ENCODE measurements around the gene ABO.
"Not testable (repeated sequence)": the region's sequence is repeated elsewhere in the genome, so short reads cannot be mapped to it uniquely, and the experiment has no call there.

ABO gene

DNA sequence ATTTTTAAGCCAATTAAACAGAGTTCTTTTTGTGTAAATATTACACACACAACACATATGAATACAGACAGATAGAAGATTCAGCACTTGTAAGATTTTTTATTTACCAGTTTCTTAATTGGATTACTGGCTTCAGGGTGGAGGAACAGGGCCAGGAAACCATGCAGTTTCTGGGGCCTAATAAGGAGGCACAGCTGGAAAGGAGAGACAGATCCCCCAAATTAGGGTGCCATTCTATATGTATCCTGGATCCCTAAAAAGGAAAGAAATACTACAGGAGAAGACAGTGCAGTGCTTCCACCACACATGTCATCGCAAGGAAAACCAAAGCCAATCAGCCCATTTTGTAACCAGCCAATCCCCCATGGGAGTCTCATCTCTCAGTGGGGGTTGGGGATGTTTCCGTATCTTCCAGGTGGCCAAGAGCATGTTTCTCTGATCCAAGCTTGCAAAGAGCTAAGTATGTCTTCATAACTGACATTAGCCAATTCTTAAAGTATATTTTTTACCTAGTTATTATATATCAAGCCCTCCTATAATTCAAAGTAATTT, 15.8 kb upstream of the ABO start:
- DNase-seq (ENCODE audit: low spot score): no peak

- DNase-seq (ENCODE audit: low spot score): no peak
Observed at GRCh38 chr9:133286523-133286922, 11.5 kb upstream of the ABO start.

- no peak for DNase-seq (ENCODE audit: low spot score)
Observed at GRCh38 chr9:133285252-133285775, 10.3 kb upstream of the ABO start.

GRCh38 chr9:133284362-133284761, 9.4 kb upstream of the ABO start:
- no peak for DNase-seq (ENCODE audit: low spot score)

GRCh38 chr9:133283255-133284032, 8.4 kb upstream of the ABO start:
- not testable (repeated sequence) for DNase-seq (ENCODE audit: low spot score)

GRCh38 chr9:133282464-133283238, 7.7 kb upstream of the ABO start:
- DNase-seq (ENCODE audit: low spot score): no peak

DNA sequence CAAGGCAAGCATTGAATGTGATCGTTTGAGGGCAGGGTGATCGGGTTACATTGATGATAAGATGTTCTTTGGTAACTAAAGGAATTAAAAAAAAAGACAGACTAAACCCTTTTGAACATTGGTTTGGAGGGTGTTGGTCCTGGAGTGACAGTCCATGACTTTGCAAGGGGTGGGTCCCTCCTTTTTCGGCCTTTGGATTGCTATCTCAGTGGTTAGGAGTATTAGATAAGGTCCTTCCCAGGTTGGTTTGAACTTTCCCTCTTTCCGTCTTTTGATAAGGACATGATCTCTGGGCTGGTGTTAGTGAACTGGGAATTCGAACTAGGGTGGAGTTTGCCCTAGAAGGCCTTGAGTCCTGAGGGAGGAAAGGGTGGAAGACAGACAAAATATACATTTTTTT, 5.4 kb upstream of the ABO start:
- no peak for DNase-seq (ENCODE audit: low spot score)

- no peak for DNase-seq (ENCODE audit: low spot score)
Observed at GRCh38 chr9:133278161-133279114, 3.4 kb upstream of the ABO start.

DNA sequence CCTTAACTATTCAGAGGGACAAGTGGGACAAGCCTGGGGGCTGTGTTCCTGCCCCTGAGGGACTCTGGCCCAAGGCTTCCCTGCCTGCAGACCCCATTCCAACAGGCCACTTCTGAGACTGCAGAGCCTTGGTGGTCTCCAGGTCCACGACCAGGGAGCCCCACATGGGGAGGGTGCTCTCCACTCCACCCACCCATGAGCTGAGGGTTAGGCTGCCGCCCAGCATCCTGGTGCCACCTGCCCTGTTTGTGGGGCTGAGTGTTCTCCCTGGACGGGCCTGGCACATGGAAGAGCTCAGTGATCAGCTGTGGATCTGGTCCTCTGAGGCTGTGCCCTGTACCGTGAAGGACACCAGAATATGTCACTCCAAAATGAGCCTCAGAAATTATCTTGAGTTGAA, 2.5 kb upstream of the ABO start:
- no peak for DNase-seq (ENCODE audit: low spot score)

- DNase-seq (ENCODE audit: low spot score): no peak
Observed at GRCh38 chr9:133276923-133277322, 1.9 kb upstream of the ABO start.

- no peak for DNase-seq (ENCODE audit: low spot score)
Observed at GRCh38 chr9:133276001-133276884, 1.2 kb upstream of the ABO start.

DNA sequence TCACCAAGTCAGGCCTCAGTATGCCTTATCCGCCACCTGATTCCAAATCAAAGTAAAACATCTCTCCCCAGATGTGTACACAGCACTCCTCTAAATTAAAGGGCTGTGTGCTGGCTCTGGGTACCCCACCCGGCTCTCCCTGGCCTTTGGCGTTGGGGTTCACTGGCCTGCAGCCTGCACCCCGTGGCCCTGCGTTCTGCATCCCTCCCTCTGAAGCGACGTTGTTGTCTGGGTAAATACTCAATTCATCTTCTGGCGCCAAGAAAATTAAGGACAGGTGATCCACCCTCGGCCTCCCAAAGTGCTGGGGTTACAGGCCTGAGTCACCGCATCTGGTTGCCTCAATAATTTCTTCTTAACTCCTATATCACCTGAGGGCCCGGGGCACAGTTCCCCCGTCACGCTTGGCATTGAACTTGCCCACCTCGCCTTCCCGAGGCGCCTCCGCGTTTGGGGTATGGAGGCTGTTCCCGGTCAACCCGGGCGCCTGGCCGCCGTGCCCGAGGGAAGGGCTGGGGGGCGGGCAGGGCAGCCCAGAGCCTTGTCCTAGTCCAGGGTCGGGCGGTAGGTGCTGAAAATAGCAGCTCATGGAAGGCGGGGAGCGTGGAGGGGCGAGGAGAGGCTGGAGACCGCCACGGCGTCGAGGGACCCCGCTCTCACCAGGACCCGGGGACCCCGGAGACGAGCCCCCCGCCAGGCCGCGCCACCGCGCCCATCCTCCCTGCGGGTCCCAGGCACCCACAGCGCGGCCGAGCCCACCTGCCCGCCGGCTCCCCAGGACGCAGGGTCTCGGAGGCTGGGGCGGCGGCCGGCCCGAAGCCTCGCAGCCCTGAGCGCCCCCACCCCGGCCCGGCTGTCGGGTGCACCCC, 531 bp downstream of the ABO start:
- DNase-seq (ENCODE audit: low spot score): no peak

DNA sequence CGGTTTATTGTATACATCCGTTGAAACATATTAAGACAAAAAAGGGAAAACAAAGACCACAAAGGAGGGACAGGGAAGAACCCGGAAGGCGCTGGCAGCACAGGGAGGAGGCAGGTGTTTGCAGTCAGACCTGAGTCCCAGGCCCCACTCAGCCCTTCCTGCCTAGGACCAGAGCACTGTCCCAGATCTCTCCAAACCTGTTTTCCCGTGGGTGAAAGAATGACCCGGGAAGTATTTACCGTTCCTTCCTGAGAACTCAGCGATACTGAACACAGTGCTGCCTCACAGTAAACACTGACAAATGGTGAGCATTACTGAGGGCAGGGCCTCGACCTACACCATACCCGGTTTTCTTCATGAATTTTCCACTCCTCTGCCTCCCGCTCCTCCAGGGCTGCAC, 1.2 kb downstream of the ABO start:
- DNase-seq (ENCODE audit: low spot score): no peak

DNA sequence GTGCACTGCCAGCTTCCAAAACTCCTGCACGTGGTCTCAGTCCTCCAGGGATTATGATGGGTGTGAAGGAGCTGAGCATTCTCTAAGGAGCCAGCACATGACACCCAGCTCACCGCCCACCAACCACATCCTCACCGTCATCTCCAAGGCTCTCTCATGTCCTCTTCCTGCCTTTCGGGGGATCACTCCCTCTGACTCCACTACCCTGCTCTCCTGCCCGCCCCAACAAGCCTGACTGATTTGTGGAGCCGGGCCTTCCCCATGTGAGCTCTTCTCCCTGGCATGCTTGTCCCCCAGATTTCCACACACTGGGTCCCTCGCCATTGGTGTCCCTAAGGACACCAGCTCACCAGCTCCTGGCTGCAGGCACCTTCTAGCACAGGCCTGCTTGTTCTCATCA, 1.9 kb downstream of the ABO start:
- DNase-seq (ENCODE audit: low spot score): no peak

- DNase-seq (ENCODE audit: low spot score): no peak
Observed at GRCh38 chr9:133269537-133270362, 5.3 kb downstream of the ABO start.

GRCh38 chr9:133269136-133269535, 5.9 kb downstream of the ABO start:
- DNase-seq (ENCODE audit: low spot score): not testable (repeated sequence)

DNA sequence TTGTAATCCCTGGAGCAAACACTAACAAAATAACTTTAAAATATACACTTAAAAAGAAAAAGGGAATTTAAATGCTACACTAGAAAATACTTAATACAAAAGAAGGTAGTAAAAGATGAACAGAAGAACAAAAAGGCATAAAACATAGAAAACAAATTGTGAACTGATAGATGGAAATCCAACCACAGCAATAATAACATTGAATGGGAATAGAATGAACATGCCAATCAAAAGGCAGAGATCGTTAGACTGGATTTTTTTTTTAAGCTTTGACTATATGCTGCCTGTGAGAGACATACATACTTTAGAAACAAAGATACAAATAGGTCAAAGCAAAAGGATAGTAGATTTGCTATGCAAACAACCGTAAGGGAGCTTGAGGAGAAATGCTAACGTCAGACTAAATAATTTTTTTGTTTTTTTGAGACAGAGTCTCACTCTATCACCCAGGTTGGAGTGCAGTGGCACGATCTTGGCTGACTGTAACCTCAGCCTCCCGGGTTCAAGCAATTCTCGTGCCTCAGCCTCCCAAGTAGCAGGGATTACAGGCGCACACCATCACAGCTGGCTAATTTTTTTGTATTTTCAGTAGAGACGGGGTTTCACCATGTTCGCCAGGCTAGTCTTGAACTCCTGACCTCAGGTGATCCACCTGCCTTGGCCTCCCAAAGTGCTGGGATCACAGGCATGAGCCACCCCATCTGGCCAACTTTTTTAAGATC, 6.5 kb downstream of the ABO start:
- DNase-seq (ENCODE audit: low spot score): no peak

GRCh38 chr9:133264235-133264764, 10.7 kb downstream of the ABO start:
- DNase-seq (ENCODE audit: low spot score): no peak

Data from hematopoietic multipotent progenitor cell treated with erythropoietin and hydrocortisone succinate and interleukin-3 and kit ligand, for 17 days (in vitro differentiated cells).